Panc1 (cell line): Measurements from ENCODE around the gene OSBPL5. TPM values are rescaled to one million over a fixed set of nuclear protein-coding genes. Genes with fewer than 3 reads are reported as not detected.

Source experiments
- ATAC-seq: fragments of 200-7000 bp; cut with Tn5 transposase; 2 replicates; pipeline ENCODE4 v1.9.1; 2020; ENCODE audit warnings: mild to moderate bottlenecking, moderate library complexity
- BruUV-seq: library from RNA; stranded (reverse); fragments of 400-500 nt; replicated peaks from 2 replicates; lab custom pipeline; 2021; lab: Mats Ljungman, UMichigan
- CTCF ChIA-PET: fragments of 300-600 bp; sonication (Branson Sonifier 250); formaldehyde crosslinking; loops from one replicate; lab custom pipeline; 2022; ENCODE audit warnings: antibody characterized with exemption; lab: Charles Lee
- POLR2A ChIA-PET: fragments of 300-600 bp; sonication (Branson Sonifier 250); formaldehyde crosslinking; loops from one replicate; lab custom pipeline; 2022; ENCODE audit warnings: antibody characterized with exemption; lab: Charles Lee
- DNase-seq: peaks from one replicate; pipeline ENCODE4 v3.0.0-alpha.2; 2010; ENCODE audit warnings: low read depth, low spot score
- H3K27ac ChIP-seq: 2 replicates; pipeline ENCODE4 v1.5.1; 2011; ENCODE audit warnings: mild to moderate bottlenecking, low read length, inconsistent platforms
- H3K27me3 ChIP-seq: fragments of 200-500 bp; sonication (Bioruptor generic); 2 replicates; pipeline ENCODE4 v1.6.0; 2014; ENCODE audit warnings: low read length, inconsistent platforms; ENCODE audit not compliant: control insufficient read depth, insufficient read depth
- H3K36me3 ChIP-seq: fragments of 200-500 bp; sonication (Bioruptor generic); 2 replicates; pipeline ENCODE4 v1.5.1; 2014; ENCODE audit warnings: inconsistent platforms, mild to moderate bottlenecking, low read length, moderate library complexity; ENCODE audit not compliant: control insufficient read depth, insufficient read depth
- H3K4me1 ChIP-seq: 2 replicates; pipeline ENCODE4 v1.5.1; 2011; ENCODE audit warnings: inconsistent platforms, mild to moderate bottlenecking, low read length, moderate library complexity; ENCODE audit not compliant: control insufficient read depth, insufficient read depth
- H3K4me3 ChIP-seq, 2 experiments: 2 replicates each; pipeline ENCODE4 v1.5.1; 2011 to 2012; ENCODE audit warnings: low read depth in 2 of 2, low read length in 2 of 2, mild to moderate bottlenecking in 2 of 2, inconsistent platforms in 1 of 2, moderate library complexity in 1 of 2
- H3K9me3 ChIP-seq: fragments of 200-500 bp; sonication (Bioruptor generic); 2 replicates; pipeline ENCODE4 v1.5.1; 2014; ENCODE audit warnings: low read depth, mild to moderate bottlenecking, inconsistent platforms, low read length, moderate library complexity; ENCODE audit not compliant: control insufficient read depth, insufficient read depth
- POLR2AphosphoS5 ChIP-seq: IDR thresholded peaks from 2 replicates; pipeline ENCODE4 v1.6.1; 2012; ENCODE audit warnings: mild to moderate bottlenecking, low read depth, low read length, moderate library complexity
- SIN3A ChIP-seq: IDR thresholded peaks from 2 replicates; pipeline ENCODE4 v1.6.1; 2012; ENCODE audit warnings: low read depth, mild to moderate bottlenecking, low read length, moderate library complexity, borderline replicate concordance; ENCODE audit not compliant: insufficient read depth
- TCF7L2 ChIP-seq: IDR thresholded peaks from 2 replicates; pipeline ENCODE4 v1.6.1; 2011; ENCODE audit warnings: mild to moderate bottlenecking, low read depth, low read length, inconsistent platforms
- in situ Hi-C: cut with HindIII; loops from 2 replicates; pipeline ENCODE4 v1.10.0; 2016; ENCODE audit warnings: low sequenced_read_pairs, low pct_unique_long_range_greater_than_20kb
- intact Hi-C: fragments of 100-400 bp; cut with micrococcal nuclease; formaldehyde crosslinking; loops from one replicate; pipeline ENCODE4 v1.10.0; 2022; ENCODE audit not compliant: unreplicated experiment
- total RNA-seq: library from RNA; stranded (reverse); gene quantifications from one replicate; pipeline ENCODE4 v1.2.1, GENCODE V29; 2021; ENCODE audit not compliant: unreplicated experiment
- TF ChIP-seq, protein P1 (sequence below), 2 experiments: IDR thresholded peaks; 2 replicates each; pipeline ENCODE4 v1.6.1; 2011 to 2012; ENCODE audit warnings: low read depth in 2 of 2, control low read depth in 1 of 2, low read length in 1 of 2, mild to moderate bottlenecking in 1 of 2, moderate library complexity in 1 of 2; ENCODE audit not compliant: insufficient read depth in 1 of 2
- TF ChIP-seq, protein P2 (sequence below): fragments of 450-650 bp; IDR thresholded peaks from 2 replicates; pipeline ENCODE4 v1.5.1; 2017; ENCODE audit warnings: mild to moderate bottlenecking

The OSBPL5 gene
- total RNA-seq, 1 experiment from 2014 or later: 20.2 TPM

DNA sequence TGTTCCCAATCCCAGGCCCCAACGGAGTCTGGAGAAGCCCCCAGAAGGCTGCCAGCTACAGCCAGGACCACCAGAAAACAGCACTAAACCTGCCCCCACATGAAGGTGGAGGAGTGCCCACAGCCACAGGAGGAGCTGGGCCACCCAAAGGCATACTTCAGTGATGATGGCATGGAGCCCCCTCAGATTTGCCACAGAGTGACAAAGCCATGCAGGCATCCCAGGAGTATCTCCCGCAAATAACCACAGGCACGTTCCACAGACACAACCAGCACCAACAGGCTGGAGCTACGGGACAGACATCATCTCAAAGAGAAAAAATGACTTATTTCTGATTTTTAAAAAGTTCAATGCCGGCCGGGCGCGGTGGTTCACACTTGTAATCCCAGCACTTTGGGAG is 118.5 kb downstream of the OSBPL5 start:
- peaks cover 9% of the 10 kb centered on the region; the same call in 1 of the 2 replicates for H3K36me3 ChIP-seq
- DNase-seq (no peak), ATAC-seq (no peak)
- BruUV-seq: no TSS peak
- CTCF ChIA-PET: interaction anchor here (1.3 to 2.6 kb wide), 2 partner anchors 9 to 45 kb away, joined by 3 to 10 read pairs; no protein-coding TSS in a partner anchor
- in situ Hi-C loops (no loop called here), intact Hi-C loops (no loop called here)
- H3K27me3 ChIP-seq: no peaks in the 10 kb centered on the region
- no peaks in the 10 kb centered on the region for H3K9me3 ChIP-seq
- peaks cover 43% of the 10 kb centered on the region for H3K4me1 ChIP-seq
- H3K4me3 ChIP-seq: no peak overlapping the region
- POLR2A ChIA-PET: interaction anchor here (0.9 kb wide), 1 partner anchor 10 kb away, joined by 5 read pairs; no protein-coding TSS in a partner anchor
- no peak for TF ChIP-seq TCF7L2
- TF ChIP-seq, protein P1, sequence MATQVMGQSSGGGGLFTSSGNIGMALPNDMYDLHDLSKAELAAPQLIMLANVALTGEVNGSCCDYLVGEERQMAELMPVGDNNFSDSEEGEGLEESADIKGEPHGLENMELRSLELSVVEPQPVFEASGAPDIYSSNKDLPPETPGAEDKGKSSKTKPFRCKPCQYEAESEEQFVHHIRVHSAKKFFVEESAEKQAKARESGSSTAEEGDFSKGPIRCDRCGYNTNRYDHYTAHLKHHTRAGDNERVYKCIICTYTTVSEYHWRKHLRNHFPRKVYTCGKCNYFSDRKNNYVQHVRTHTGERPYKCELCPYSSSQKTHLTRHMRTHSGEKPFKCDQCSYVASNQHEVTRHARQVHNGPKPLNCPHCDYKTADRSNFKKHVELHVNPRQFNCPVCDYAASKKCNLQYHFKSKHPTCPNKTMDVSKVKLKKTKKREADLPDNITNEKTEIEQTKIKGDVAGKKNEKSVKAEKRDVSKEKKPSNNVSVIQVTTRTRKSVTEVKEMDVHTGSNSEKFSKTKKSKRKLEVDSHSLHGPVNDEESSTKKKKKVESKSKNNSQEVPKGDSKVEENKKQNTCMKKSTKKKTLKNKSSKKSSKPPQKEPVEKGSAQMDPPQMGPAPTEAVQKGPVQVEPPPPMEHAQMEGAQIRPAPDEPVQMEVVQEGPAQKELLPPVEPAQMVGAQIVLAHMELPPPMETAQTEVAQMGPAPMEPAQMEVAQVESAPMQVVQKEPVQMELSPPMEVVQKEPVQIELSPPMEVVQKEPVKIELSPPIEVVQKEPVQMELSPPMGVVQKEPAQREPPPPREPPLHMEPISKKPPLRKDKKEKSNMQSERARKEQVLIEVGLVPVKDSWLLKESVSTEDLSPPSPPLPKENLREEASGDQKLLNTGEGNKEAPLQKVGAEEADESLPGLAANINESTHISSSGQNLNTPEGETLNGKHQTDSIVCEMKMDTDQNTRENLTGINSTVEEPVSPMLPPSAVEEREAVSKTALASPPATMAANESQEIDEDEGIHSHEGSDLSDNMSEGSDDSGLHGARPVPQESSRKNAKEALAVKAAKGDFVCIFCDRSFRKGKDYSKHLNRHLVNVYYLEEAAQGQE (IDR thresholded peaks at IDR 0.05; ENCODE audit: insufficient read depth in 1 of 2, low read depth in 2 of 2, low read length in 1 of 2): no peak
- TF ChIP-seq SIN3A: no peak
- TF ChIP-seq POLR2AphosphoS5: no peak
- TF ChIP-seq, protein P2, sequence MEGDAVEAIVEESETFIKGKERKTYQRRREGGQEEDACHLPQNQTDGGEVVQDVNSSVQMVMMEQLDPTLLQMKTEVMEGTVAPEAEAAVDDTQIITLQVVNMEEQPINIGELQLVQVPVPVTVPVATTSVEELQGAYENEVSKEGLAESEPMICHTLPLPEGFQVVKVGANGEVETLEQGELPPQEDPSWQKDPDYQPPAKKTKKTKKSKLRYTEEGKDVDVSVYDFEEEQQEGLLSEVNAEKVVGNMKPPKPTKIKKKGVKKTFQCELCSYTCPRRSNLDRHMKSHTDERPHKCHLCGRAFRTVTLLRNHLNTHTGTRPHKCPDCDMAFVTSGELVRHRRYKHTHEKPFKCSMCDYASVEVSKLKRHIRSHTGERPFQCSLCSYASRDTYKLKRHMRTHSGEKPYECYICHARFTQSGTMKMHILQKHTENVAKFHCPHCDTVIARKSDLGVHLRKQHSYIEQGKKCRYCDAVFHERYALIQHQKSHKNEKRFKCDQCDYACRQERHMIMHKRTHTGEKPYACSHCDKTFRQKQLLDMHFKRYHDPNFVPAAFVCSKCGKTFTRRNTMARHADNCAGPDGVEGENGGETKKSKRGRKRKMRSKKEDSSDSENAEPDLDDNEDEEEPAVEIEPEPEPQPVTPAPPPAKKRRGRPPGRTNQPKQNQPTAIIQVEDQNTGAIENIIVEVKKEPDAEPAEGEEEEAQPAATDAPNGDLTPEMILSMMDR: no peak
- no peak overlapping the region for H3K27ac ChIP-seq

DNA sequence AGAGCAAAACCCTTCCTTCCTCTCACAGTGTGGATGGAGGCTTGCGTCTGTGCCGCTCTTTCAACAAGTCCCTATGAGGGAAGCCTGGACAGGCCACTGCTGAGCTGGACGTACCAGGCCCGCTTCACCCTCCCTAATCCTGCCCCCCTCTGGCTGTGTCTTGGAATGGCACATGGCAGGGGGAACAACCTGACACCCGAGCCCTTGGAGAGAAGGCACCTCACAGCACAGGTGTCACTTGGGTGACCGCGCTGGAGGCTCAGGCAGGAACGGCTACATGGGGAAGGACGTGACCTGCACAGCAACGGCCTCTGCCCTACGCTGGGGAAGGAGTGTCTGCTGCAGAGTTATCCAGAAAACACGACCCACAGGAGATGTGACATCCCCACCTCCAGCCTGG is 118.9 kb downstream of the OSBPL5 start:
- POLR2A ChIA-PET: no interaction called here
- BruUV-seq: no TSS peak
- CTCF ChIA-PET: interaction anchor here (1.3 to 2.6 kb wide), 2 partner anchors 9 to 45 kb away, joined by 3 to 10 read pairs; no protein-coding TSS in a partner anchor
- H3K4me1 ChIP-seq: peaks cover 38% of the 10 kb centered on the region
- in situ Hi-C loops (no loop called here), intact Hi-C loops (no loop called here)
- no peaks in the 10 kb centered on the region for H3K27me3 ChIP-seq
- H3K36me3 ChIP-seq: peaks cover 14% of the 10 kb centered on the region; the same call in 1 of the 2 replicates
- TF ChIP-seq, protein P2: no peak; the same call in 1 of the 2 replicates
- TF ChIP-seq SIN3A (no peak), POLR2AphosphoS5 (no peak), TCF7L2 (no peak)
- TF ChIP-seq, protein P1 (IDR thresholded peaks at IDR 0.05; ENCODE audit: insufficient read depth in 1 of 2, low read depth in 2 of 2, low read length in 1 of 2): no peak
- DNase-seq (no peak), ATAC-seq (no peak)
- H3K27ac ChIP-seq: no peak overlapping the region
- H3K9me3 ChIP-seq: no peaks in the 10 kb centered on the region
- H3K4me3 ChIP-seq: no peak overlapping the region
